GM21360 (cell line): ENCODE measurements around the gene LGALS12.
"Not testable (repeated sequence)": the region's sequence is repeated elsewhere in the genome, so short reads cannot be mapped to it uniquely, and the experiment has no call there.

Experiments
- ATAC-seq: cut with Tn5 transposase; IDR thresholded peaks from one replicate; pipeline ENCODE4 v1.9.1; 2021; ENCODE audit warnings: mild to moderate bottlenecking, moderate library complexity; ENCODE audit not compliant: unreplicated experiment

Gene LGALS12

DNA sequence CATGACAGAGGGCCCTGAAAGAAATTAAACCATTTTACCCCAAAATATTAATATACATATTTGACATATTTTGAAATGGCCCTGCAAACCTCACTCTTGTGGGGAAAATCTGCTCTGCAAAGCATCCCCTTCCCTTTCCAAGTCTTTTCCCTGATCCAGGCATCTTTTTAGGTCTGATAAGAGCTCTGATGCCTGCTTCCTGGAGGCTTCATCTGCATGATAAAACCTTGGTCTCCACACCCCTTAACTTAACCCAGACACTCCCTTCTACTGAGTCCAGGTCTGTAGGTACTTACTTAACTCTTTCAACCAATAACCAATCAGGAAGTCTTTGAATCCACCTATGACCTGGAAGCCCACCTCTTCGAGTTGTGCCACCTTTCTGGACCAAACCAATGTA lies 1.8 kb upstream of the LGALS12 start:
- no peak for ATAC-seq

DNA sequence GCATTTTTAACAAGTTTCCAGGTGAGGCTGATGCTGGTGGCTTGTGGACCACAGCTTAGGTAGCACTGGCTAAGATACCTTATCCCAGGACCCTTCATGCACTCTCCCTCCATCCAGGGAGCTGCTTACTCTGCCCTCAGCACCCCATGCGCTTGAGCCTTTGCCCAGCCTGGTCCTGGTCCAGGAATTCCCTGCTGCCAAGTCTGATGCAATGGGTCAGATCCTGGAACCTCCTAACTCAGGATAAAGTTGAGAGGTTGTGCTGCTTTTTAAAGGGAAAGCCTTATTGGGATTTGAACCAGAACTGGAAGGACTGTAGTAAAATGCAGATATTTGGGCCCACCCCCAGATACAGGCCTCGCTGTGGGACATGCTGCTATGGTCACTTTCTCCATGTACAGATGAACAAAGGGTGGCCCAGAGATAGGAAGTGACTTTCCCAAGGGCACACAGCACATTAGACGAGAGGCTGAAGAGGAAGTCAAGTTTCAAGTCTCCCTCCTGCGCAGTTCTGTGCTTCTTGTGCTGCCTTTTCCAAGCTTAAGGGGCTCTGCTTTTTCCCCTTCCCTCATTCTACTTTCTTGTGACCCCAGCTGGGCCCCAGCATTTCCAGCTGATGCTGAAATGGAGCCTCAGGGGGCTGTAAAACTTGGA lies 824 bp upstream of the LGALS12 start:
- no peak for ATAC-seq

GRCh38 chr11:63506876-63507275 lies 992 bp downstream of the LGALS12 start:
- no peak for ATAC-seq

- ATAC-seq, result no peak
These were observed 1.6 kb downstream of the LGALS12 start for GRCh38 chr11:63507511-63507910.

GRCh38 chr11:63508009-63508408 lies 2.1 kb downstream of the LGALS12 start:
- no peak for ATAC-seq

DNA sequence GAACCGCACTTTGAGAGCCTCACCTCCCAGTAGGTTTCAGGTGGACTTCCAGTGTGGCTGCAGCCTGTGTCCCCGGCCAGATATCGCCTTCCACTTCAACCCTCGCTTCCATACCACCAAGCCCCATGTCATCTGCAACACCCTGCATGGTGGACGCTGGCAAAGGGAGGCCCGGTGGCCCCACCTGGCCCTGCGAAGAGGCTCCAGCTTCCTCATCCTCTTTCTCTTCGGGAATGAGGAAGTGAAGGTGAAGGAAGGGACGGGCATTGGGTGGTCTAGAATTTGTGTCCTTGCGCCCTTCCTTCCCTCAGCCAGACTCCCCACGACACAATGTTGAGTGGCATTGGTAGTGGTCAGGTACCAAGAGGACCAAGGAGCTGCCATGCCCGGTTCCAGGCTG lies 2.9 kb downstream of the LGALS12 start:
- ATAC-seq, result no peak

- no peak for ATAC-seq
These were observed 4.6 kb downstream of the LGALS12 start for GRCh38 chr11:63510360-63511047.

- ATAC-seq, result no peak
These were observed 5.3 kb downstream of the LGALS12 start for GRCh38 chr11:63511048-63511748.

- no peak for ATAC-seq
These were observed 6.9 kb downstream of the LGALS12 start for GRCh38 chr11:63512816-63513215.

DNA sequence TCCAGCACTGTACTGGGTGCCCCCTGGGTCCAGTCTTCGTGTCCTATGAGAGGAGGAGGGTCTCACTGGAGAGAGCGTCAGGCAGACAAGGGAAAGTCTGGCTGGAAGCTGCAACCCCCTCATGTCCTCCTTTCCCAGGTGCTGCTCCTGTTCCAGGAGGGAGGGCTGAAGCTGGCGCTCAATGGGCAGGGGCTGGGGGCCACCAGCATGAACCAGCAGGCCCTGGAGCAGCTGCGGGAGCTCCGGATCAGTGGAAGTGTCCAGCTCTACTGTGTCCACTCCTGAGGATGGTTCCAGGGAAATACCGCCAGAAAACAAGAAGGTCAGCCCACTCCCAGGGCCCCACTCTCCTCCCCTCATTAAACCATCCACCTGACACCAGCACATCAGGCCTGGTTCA lies 10.2 kb downstream of the LGALS12 start:
- ATAC-seq, result no peak

- no peak for ATAC-seq
These were observed 11.3 kb downstream of the LGALS12 start for GRCh38 chr11:63517156-63517555.

GRCh38 chr11:63518548-63518947 lies 12.7 kb downstream of the LGALS12 start:
- no peak for ATAC-seq

- no peak for ATAC-seq
These were observed 14.8 kb downstream of the LGALS12 start for GRCh38 chr11:63520606-63521170.

- no peak for ATAC-seq
These were observed 16.0 kb downstream of the LGALS12 start for GRCh38 chr11:63521896-63522295.

DNA sequence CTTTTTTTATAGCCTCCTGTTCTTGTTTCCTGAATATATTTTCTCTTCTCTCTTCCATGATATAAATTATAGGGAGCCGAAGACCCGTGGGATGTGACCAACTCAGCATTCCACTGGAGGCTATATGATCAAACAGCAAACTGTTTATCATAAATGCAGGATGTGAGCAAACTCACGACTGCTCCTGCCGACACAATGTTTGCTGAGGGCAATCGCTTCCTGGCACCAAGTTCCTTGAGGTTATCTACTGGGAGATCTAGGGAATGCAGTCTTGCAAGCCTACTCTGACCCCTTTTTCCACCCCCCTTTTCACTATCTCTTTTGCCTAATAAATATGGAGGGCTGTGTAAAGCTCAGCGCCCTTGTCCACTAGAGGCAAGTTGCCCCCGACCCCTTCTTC lies 17.3 kb downstream of the LGALS12 start:
- ATAC-seq, result no peak

GRCh38 chr11:63527667-63528066 lies 21.8 kb downstream of the LGALS12 start:
- ATAC-seq, result no peak

DNA sequence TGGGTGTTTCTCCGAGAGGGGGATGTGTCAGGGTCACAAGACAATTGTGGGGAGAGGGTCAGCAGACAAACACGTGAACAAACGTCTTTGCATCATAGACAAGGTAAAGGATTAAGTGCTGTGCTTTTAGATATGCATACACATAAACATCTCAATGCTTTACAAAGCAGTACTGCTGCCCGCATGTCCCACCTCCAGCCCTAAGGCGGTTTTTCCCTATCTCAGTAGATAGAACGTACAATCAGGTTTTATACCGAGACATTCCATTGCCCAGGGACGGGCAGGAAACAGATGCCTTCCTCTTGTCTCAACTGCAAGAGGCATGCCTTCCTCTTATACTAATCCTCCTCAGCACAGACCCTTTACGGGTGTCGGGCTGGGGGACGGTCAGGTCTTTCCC lies 22.3 kb downstream of the LGALS12 start:
- ATAC-seq, result not testable (repeated sequence)

- not testable (repeated sequence) for ATAC-seq
These were observed 22.9 kb downstream of the LGALS12 start for GRCh38 chr11:63528729-63529278.

DNA sequence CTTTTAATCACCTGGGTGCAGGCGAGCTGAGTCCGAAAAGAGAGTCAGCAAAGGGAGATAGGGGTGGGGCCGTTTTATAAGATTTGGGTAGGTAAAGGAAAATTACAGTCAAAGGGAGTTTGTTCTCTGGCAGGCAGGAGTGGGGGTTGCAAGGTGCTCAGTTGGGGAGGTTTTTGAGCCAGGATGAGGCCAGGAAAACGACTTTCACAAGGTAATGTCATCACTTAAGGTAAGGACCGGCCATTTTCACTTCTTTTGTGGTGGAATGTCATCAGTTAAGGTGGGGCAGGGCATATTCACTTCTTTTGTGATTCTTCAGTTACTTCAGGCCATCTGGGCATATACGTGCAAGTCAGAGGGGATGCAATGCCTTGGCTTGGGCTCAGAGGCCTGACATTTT lies 23.5 kb downstream of the LGALS12 start:
- not testable (repeated sequence) for ATAC-seq

GRCh38 chr11:63530021-63530420 lies 24.1 kb downstream of the LGALS12 start:
- no peak for ATAC-seq

GRCh38 chr11:63531074-63531792 lies 25.3 kb downstream of the LGALS12 start:
- peak; percentile 78 for ATAC-seq
